Mesenchymal stem cell (in vitro differentiated cells and primary cell): Measurements from ENCODE around the gene SPDYA. TPM values are rescaled to one million over a fixed set of nuclear protein-coding genes. Genes with fewer than 3 reads are reported as not detected.

Experiments used
- DNase-seq: peaks from one replicate; pipeline ENCODE4 v3.0.0-alpha.2; 2013
- H2AFZ ChIP-seq: one replicate; pipeline ENCODE4 v1.6.1; 2013; ENCODE audit warnings: low read depth, mild to moderate bottlenecking, control low read depth, inconsistent platforms, low read length, moderate library complexity
- H2AK5ac ChIP-seq: 2 replicates; pipeline ENCODE4 v1.6.1; 2013; ENCODE audit warnings: low read length, moderate library complexity, mild to moderate bottlenecking, inconsistent platforms; ENCODE audit not compliant: severe bottlenecking
- H2BK120ac ChIP-seq: one replicate; pipeline ENCODE4 v1.6.1; 2013; ENCODE audit warnings: low read depth, mild to moderate bottlenecking, inconsistent platforms, low read length, moderate library complexity
- H2BK12ac ChIP-seq, 2 experiments: one replicate each; pipeline ENCODE4 v1.6.1; 2013; ENCODE audit warnings: inconsistent platforms in 2 of 2, low read length in 2 of 2, mild to moderate bottlenecking in 2 of 2, moderate library complexity in 2 of 2, control low read depth in 1 of 2
- H2BK15ac ChIP-seq: one replicate; pipeline ENCODE4 v1.6.1; 2013; ENCODE audit warnings: mild to moderate bottlenecking, low read depth, inconsistent platforms; ENCODE audit not compliant: poor library complexity, severe bottlenecking
- H2BK5ac ChIP-seq: 2 replicates; pipeline ENCODE4 v1.6.1; 2013; ENCODE audit warnings: low read depth, mild to moderate bottlenecking, low read length, control low read depth, inconsistent platforms; ENCODE audit not compliant: poor library complexity, severe bottlenecking
- H3K14ac ChIP-seq, 2 experiments: one replicate each; pipeline ENCODE4 v1.6.1; 2013; ENCODE audit warnings: inconsistent platforms in 2 of 2, low read length in 2 of 2, control low read depth in 1 of 2, mild to moderate bottlenecking in 1 of 2, moderate library complexity in 1 of 2
- H3K18ac ChIP-seq, 2 experiments: one replicate each; pipeline ENCODE4 v1.6.1; 2013; ENCODE audit warnings: inconsistent platforms in 2 of 2, low read length in 2 of 2, control low read depth in 1 of 2, low read depth in 1 of 2, mild to moderate bottlenecking in 1 of 2
- H3K23ac ChIP-seq, 2 experiments: one replicate each; pipeline ENCODE4 v1.6.1; 2013; ENCODE audit warnings: inconsistent platforms in 2 of 2, low read length in 2 of 2, mild to moderate bottlenecking in 2 of 2, moderate library complexity in 2 of 2, control low read depth in 1 of 2
- H3K27ac ChIP-seq: 2 replicates; pipeline ENCODE4 v1.5.1; 2013; ENCODE audit warnings: mild to moderate bottlenecking, moderate library complexity, low read length, control low read depth, inconsistent platforms; ENCODE audit not compliant: poor library complexity, severe bottlenecking
- H3K27me3 ChIP-seq, 2 experiments: 2 replicates each; pipeline versions ENCODE4 v1.6.1 to v1.7.0; 2013; ENCODE audit warnings: low read length in 2 of 2, mild to moderate bottlenecking in 2 of 2, moderate library complexity in 2 of 2, control low read depth in 1 of 2, inconsistent platforms in 1 of 2; ENCODE audit not compliant: control insufficient read depth in 1 of 2, insufficient read depth in 1 of 2
- H3K36me3 ChIP-seq, 2 experiments: 2 replicates each; pipeline versions ENCODE4 v1.6.1 to v1.7.0; 2013; ENCODE audit warnings: low read length in 2 of 2, control low read depth in 1 of 2, inconsistent platforms in 1 of 2, low read depth in 1 of 2, mild to moderate bottlenecking in 1 of 2; ENCODE audit not compliant: insufficient read depth in 2 of 2, control insufficient read depth in 1 of 2
- H3K4ac ChIP-seq, 2 experiments: one replicate each; pipeline ENCODE4 v1.6.1; 2013; ENCODE audit warnings: inconsistent platforms in 2 of 2, low read length in 2 of 2, mild to moderate bottlenecking in 2 of 2, moderate library complexity in 2 of 2, control low read depth in 1 of 2, low read depth in 1 of 2
- H3K4me1 ChIP-seq: 2 replicates; pipeline ENCODE4 v1.6.1; 2013; ENCODE audit warnings: low read depth, low read length, control low read depth; ENCODE audit not compliant: control insufficient read depth, insufficient read depth
- H3K4me2 ChIP-seq: 2 replicates; pipeline ENCODE4 v1.6.1; 2013; ENCODE audit warnings: low read length, mild to moderate bottlenecking, inconsistent platforms; ENCODE audit not compliant: poor library complexity, severe bottlenecking
- H3K4me3 ChIP-seq, 2 experiments: 2 replicates each; pipeline versions ENCODE4 v1.5.1 to v1.7.0; 2013; ENCODE audit warnings: low read length in 2 of 2, mild to moderate bottlenecking in 2 of 2, control low read depth in 1 of 2, low read depth in 1 of 2; ENCODE audit not compliant: insufficient read depth in 1 of 2
- H3K79me1 ChIP-seq: replicated peaks from 2 replicates; pipeline ENCODE4 v1.6.1; 2013; ENCODE audit warnings: mild to moderate bottlenecking, control low read depth, low read length, inconsistent platforms; ENCODE audit not compliant: poor library complexity, severe bottlenecking
- H3K9ac ChIP-seq: 2 replicates; pipeline ENCODE4 v1.7.0; 2013; ENCODE audit warnings: mild to moderate bottlenecking, low read length, moderate library complexity
- H3K9me3 ChIP-seq: 2 replicates; pipeline ENCODE4 v1.7.0; 2013; ENCODE audit warnings: mild to moderate bottlenecking, low read length; ENCODE audit not compliant: control insufficient read depth
- H4K8ac ChIP-seq: one replicate; pipeline ENCODE4 v1.6.1; 2013; ENCODE audit warnings: inconsistent platforms, mild to moderate bottlenecking, low read length, moderate library complexity
- H4K91ac ChIP-seq: one replicate; pipeline ENCODE4 v1.6.1; 2013; ENCODE audit warnings: mild to moderate bottlenecking, low read length, inconsistent platforms
- WGBS: methylation state at CpG from one replicate; pipeline ENCODE4 v1.1.7; 2013; ENCODE audit warnings: mixed read lengths; 5-methylcytosine and 5-hydroxymethylcytosine counted together
- polyA plus RNA-seq, 2 experiments: library from polyadenylated mRNA; stranded (reverse); fragments of 200-250 nt; gene quantifications; one replicate each; pipeline ENCODE4 v1.2.3, GENCODE V29; 2013

Gene SPDYA
- polyA plus RNA-seq (2013, experiment 1 of 2) = 0.07 TPM
- 0.04 TPM for polyA plus RNA-seq (2013, experiment 2 of 2)

GRCh38 chr2:28810384-28811285, at the start of gene SPDYA:
Gene SPDYA, plus strand, starts transcription at chr2:28810834. Its CDS starts 5,181 bp downstream, at chr2:28816015.
- WGBS = 8% methylated on average over 78 of the region's 97 CpGs
- H3K4me2 ChIP-seq = peak within 1 kb of the TSS; percentile 94

GRCh38 chr2:28761420-28761819, 49.2 kb upstream of the SPDYA start:
- no peak for DNase-seq
- Histone ChIP-seq H3K4me3 (no peak overlapping the region), H3K4me2 (no peak overlapping the region), H3K79me1 (no peaks in the 10 kb centered on the region), H2AFZ (no peak overlapping the region), H3K27me3 (no peaks in the 10 kb centered on the region), H3K18ac (no peak overlapping the region), H3K9me3 (no peaks in the 10 kb centered on the region), H3K14ac (no peak overlapping the region), H3K23ac (no peak overlapping the region), H2BK15ac (no peak overlapping the region), H4K8ac (no peak overlapping the region), H3K27ac (no peak overlapping the region), H3K4ac (no peak overlapping the region), H2AK5ac (no peak overlapping the region), H2BK5ac (no peak overlapping the region), H2BK12ac (no peak overlapping the region), H3K4me1 (peaks cover 11% of the 10 kb centered on the region), H3K9ac (no peak overlapping the region), H4K91ac (no peak overlapping the region), H2BK120ac (no peak overlapping the region), H3K36me3 (peaks cover 3 to 27% of the 10 kb centered on the region in 2 experiments)
- WGBS = 89% methylated on average over 2 of the region's 3 CpGs

More at GRCh38 chr2:28810384-28811285, at the start of gene SPDYA:
- Histone ChIP-seq H3K18ac (peak within 1 kb of the TSS; percentile 28 to 70), H4K91ac (peak within 1 kb of the TSS; percentile 50), H3K4me3 (peak within 1 kb of the TSS; percentile 62 to 77), H2BK5ac (no peak within 1 kb of the TSS), H2BK15ac (no peak within 1 kb of the TSS), H3K36me3 (peaks cover 7 to 39% of the 10 kb centered on the region in 2 experiments), H2BK120ac (peak within 1 kb of the TSS; percentile 19), H3K79me1 (no peaks in the 10 kb centered on the region), H3K9ac (peak within 1 kb of the TSS; percentile 77), H3K23ac (peak within 1 kb of the TSS in 1 of 2 experiments; percentile 90), H2BK12ac (no peak within 1 kb of the TSS), H3K4me1 (peaks cover 15% of the 10 kb centered on the region), H3K27me3 (no peaks in the 10 kb centered on the region), H3K4ac (no peak within 1 kb of the TSS), H3K27ac (no peak within 1 kb of the TSS), H3K14ac (no peak within 1 kb of the TSS), H3K9me3 (no peaks in the 10 kb centered on the region), H4K8ac (peak within 1 kb of the TSS; percentile 82), H2AK5ac (no peak within 1 kb of the TSS), H2AFZ (peak within 1 kb of the TSS; percentile 36)
- peak; percentile 72 for DNase-seq

DNA sequence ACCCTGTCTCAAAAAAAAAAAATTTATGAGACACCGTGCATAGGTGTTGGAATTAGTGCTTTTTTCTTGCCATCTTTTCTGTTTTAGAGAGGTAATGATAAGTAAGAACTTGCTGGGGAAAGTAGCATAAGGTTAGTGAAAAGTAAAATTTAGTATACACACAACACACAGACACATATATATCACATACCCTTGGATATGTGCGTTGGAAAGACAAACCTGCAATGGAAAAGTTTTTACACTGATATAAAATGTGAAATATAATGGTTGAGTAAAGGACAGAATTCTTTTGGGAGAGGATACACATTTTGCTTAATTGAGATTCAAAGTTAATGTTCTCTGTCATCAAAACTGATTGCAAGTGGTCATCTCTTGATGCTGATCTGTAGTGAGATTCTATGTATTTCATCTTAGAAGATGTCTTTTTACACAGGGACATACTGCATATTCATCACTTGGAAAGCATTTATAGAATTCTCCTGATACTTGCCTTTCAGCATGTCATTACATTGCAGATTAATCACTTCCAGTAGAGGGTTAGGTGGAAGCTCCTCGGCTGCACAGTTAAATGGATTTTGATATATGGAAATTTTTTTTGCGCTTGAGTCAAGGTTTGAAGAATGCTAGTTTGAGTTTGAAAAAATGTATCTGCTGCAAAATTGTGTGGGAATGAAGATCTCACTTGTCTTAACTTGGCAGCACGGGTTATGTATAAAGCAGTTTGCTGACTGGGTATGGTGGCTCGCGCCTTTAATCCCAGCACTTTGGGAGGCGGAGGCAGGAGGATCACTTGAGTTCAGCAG, 45.5 kb upstream of the SPDYA start:
- Histone ChIP-seq H3K14ac (no peak overlapping the region), H2BK15ac (no peak overlapping the region), H2BK120ac (no peak overlapping the region), H3K4ac (no peak overlapping the region), H3K23ac (no peak overlapping the region), H3K9me3 (no peaks in the 10 kb centered on the region), H3K4me3 (no peak overlapping the region), H3K9ac (no peak overlapping the region), H3K79me1 (no peaks in the 10 kb centered on the region), H4K91ac (no peak overlapping the region), H3K18ac (no peak overlapping the region), H2AK5ac (no peak overlapping the region), H2AFZ (no peak overlapping the region), H3K36me3 (peaks cover 3 to 16% of the 10 kb centered on the region in 2 experiments), H3K4me2 (no peak overlapping the region), H2BK5ac (no peak overlapping the region), H3K4me1 (peaks cover 7% of the 10 kb centered on the region), H4K8ac (no peak overlapping the region), H2BK12ac (no peak overlapping the region), H3K27me3 (no peaks in the 10 kb centered on the region), H3K27ac (no peak overlapping the region)
- no peak for DNase-seq
- WGBS = 88% methylated on average over 8 of the region's 8 CpGs

DNA sequence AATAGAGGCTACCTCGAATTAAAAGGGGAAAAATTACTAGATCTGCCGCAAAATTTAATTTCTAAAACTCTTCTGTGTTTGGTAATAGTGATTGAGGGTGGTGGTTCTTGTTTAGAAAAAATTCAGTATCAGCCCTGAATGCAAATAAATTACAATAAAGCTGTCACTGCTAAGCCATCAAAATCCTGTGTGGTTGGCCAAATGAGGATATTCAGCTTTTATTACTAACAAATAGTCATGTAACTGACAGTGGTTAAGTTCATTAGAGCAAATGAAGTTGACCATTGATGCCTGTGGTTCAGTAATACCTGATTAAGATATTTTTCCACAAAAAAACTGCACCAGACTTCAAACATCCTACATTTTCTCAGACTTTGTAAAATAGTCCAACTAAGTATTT, 44.6 kb upstream of the SPDYA start:
- Histone ChIP-seq H3K4me3 (no peak overlapping the region), H3K4me2 (no peak overlapping the region), H3K9ac (no peak overlapping the region), H3K79me1 (no peaks in the 10 kb centered on the region), H3K27ac (no peak overlapping the region), H3K4ac (no peak overlapping the region), H2BK5ac (no peak overlapping the region), H3K4me1 (peaks cover 7% of the 10 kb centered on the region), H4K8ac (no peak overlapping the region), H3K18ac (no peak overlapping the region), H2AFZ (no peak overlapping the region), H3K14ac (no peak overlapping the region), H2BK12ac (no peak overlapping the region), H2BK120ac (no peak overlapping the region), H3K27me3 (no peaks in the 10 kb centered on the region), H3K36me3 (peaks cover under 1 to 7% of the 10 kb centered on the region in 2 experiments), H3K23ac (no peak overlapping the region), H2AK5ac (no peak overlapping the region), H4K91ac (no peak overlapping the region), H2BK15ac (no peak overlapping the region), H3K9me3 (no peaks in the 10 kb centered on the region)
- WGBS = 100% methylated on average over 2 of the region's 2 CpGs
- no peak for DNase-seq
